ENCODE measurements around the gene ERCC1.

- peak in 1 of 3 donors; percentile 21 for TF ChIP-seq CTCF (IDR thresholded peaks at IDR 0.05)
- peak; percentile 96 for TF ChIP-seq POLR2A (IDR thresholded peaks at IDR 0.05)
These were observed 43.9 kb upstream of the ERCC1 start, which contains the start of gene FOSB for GRCh38 chr19:45467456-45468158.

Data from ovary (tissue), 3 donors.